Vagina (tissue), 2 donors: ENCODE data around the gene MYH14. TPM values are rescaled to one million over a fixed set of nuclear protein-coding genes. Genes with fewer than 3 reads are reported as not detected.

ENCODE experiments used
- DNase-seq, 2 donors: peaks; one replicate each; pipeline ENCODE4 v3.0.0-alpha.2; 2017; ENCODE audit errors: extremely low spot score in 2 of 2
- H3K27ac ChIP-seq: fragments of 200-600 bp; sonication (generic); one replicate; pipeline ENCODE4 v1.5.1; 2019
- H3K27me3 ChIP-seq: fragments of 200-600 bp; sonication (generic); one replicate; pipeline ENCODE4 v1.5.1; 2019
- H3K36me3 ChIP-seq, 2 donors: fragments of 200-600 bp; sonication (generic); one replicate each; pipeline ENCODE4 v1.5.1; 2017 to 2019
- H3K4me1 ChIP-seq: fragments of 200-600 bp; sonication (generic); one replicate; pipeline ENCODE4 v1.5.1; 2019
- H3K4me3 ChIP-seq, 2 donors: fragments of 200-600 bp; sonication (generic); 1 replicate in 1 of 2; 2 replicates in 1 of 2; pipeline ENCODE4 v1.5.1; 2016 to 2019
- H3K9me3 ChIP-seq: fragments of 200-600 bp; sonication (generic); one replicate; pipeline ENCODE4 v1.5.1; 2019
- POLR2A ChIP-seq, 2 donors: fragments of 450-650 bp; IDR thresholded peaks; one replicate each; pipeline ENCODE4 v1.6.1; 2017; ENCODE audit warnings: antibody characterized with exemption in 2 of 2, mild to moderate bottlenecking in 2 of 2, moderate library complexity in 2 of 2
- POLR2AphosphoS5 ChIP-seq, 2 donors: sonication (generic); formaldehyde crosslinking; IDR thresholded peaks; one replicate each; pipeline ENCODE4 v1.9.0; 2017; ENCODE audit warnings: antibody characterized with exemption in 2 of 2, mild to moderate bottlenecking in 2 of 2, low read depth in 1 of 2; ENCODE audit not compliant: insufficient read depth in 1 of 2
- intact Hi-C: fragments of 100-400 bp; cut with DNase I; formaldehyde crosslinking; loops from one replicate; pipeline ENCODE4 v1.15.1; 2023
- total RNA-seq: library from RNA; depleted of rRNA; stranded (reverse); fragments of >200 nt; gene quantifications from one replicate; pipeline ENCODE4 v1.2.3, GENCODE V29; 2016
- TF ChIP-seq, protein P1 (sequence below), 3 experiments: fragments of 450-650 bp in 2 of 3; fragments of 200-600 bp in 1 of 3; sonication (generic) in 1 of 3; IDR thresholded peaks; one replicate each; pipeline ENCODE4 v1.5.1; 2017 to 2019; ENCODE audit warnings: antibody characterized with exemption in 3 of 3, mild to moderate bottlenecking in 2 of 3, moderate library complexity in 2 of 3

MYH14 gene
- total RNA-seq, 1 donor from 2014 or later, result 51.6 TPM

DNA sequence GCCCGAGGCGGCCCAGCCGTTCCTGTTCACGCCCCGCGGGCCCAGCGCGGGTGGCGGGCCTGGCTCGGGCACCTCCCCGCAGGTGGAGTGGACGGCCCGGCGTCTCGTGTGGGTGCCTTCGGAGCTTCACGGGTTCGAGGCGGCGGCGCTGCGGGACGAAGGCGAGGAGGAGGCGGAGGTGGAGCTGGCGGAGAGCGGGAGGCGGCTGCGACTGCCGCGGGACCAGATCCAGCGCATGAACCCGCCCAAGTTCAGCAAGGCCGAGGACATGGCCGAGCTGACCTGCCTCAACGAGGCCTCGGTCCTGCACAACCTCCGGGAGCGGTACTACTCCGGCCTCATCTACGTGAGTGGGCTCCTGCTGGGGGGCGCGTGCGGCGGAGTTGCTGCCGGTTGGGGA lies 7.0 kb downstream of the MYH14 start:
- no peaks in the 10 kb centered on the region for H3K27me3 ChIP-seq
- intact Hi-C loops, result no loop called here

DNA sequence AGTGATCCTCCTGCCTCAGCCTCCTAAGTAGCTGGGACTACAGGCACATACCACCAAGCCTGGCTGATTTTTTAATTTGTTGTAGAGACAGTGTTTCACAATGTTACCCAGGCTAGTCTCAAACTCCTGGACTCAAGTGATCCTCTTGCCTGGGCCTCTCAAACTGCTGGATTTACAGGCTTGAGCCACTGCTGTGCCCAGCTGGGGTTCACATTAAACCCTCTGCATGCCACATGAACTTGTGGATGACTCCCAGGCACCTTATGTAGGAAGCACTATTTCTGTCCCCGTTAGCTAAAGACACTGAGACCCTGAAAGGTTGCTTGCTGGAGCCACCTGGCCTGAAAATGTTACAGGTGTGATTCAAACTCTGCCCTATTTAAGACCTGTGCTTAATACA lies 10.5 kb downstream of the MYH14 start:
- Histone ChIP-seq H3K4me1 (peaks cover 8% of the 10 kb centered on the region), H3K4me3 (no peak overlapping the region), H3K27me3 (no peaks in the 10 kb centered on the region), H3K36me3 (no peaks in the 10 kb centered on the region), H3K27ac (peak overlapping the region; percentile 79), H3K9me3 (no peaks in the 10 kb centered on the region)
- no peak for TF ChIP-seq POLR2AphosphoS5 (IDR thresholded peaks at IDR 0.05; ENCODE audit: insufficient read depth in 1 of 2, low read depth in 1 of 2)
- intact Hi-C loops, result no loop called here
- no peak for DNase-seq

More for the DNA sequence above, 7.0 kb downstream of the MYH14 start:
- Histone ChIP-seq H3K27ac (no peak overlapping the region), H3K9me3 (no peaks in the 10 kb centered on the region), H3K4me3 (no peak overlapping the region), H3K36me3 (no peaks in the 10 kb centered on the region), H3K4me1 (peaks cover 1% of the 10 kb centered on the region)
- TF ChIP-seq POLR2A (IDR thresholded peaks at IDR 0.05), result no peak
- TF ChIP-seq, protein P1, sequence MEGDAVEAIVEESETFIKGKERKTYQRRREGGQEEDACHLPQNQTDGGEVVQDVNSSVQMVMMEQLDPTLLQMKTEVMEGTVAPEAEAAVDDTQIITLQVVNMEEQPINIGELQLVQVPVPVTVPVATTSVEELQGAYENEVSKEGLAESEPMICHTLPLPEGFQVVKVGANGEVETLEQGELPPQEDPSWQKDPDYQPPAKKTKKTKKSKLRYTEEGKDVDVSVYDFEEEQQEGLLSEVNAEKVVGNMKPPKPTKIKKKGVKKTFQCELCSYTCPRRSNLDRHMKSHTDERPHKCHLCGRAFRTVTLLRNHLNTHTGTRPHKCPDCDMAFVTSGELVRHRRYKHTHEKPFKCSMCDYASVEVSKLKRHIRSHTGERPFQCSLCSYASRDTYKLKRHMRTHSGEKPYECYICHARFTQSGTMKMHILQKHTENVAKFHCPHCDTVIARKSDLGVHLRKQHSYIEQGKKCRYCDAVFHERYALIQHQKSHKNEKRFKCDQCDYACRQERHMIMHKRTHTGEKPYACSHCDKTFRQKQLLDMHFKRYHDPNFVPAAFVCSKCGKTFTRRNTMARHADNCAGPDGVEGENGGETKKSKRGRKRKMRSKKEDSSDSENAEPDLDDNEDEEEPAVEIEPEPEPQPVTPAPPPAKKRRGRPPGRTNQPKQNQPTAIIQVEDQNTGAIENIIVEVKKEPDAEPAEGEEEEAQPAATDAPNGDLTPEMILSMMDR (IDR thresholded peaks at IDR 0.05), result no peak
- no peak for TF ChIP-seq POLR2AphosphoS5 (IDR thresholded peaks at IDR 0.05; ENCODE audit: insufficient read depth in 1 of 2, low read depth in 1 of 2)
- DNase-seq, result no peak

DNA sequence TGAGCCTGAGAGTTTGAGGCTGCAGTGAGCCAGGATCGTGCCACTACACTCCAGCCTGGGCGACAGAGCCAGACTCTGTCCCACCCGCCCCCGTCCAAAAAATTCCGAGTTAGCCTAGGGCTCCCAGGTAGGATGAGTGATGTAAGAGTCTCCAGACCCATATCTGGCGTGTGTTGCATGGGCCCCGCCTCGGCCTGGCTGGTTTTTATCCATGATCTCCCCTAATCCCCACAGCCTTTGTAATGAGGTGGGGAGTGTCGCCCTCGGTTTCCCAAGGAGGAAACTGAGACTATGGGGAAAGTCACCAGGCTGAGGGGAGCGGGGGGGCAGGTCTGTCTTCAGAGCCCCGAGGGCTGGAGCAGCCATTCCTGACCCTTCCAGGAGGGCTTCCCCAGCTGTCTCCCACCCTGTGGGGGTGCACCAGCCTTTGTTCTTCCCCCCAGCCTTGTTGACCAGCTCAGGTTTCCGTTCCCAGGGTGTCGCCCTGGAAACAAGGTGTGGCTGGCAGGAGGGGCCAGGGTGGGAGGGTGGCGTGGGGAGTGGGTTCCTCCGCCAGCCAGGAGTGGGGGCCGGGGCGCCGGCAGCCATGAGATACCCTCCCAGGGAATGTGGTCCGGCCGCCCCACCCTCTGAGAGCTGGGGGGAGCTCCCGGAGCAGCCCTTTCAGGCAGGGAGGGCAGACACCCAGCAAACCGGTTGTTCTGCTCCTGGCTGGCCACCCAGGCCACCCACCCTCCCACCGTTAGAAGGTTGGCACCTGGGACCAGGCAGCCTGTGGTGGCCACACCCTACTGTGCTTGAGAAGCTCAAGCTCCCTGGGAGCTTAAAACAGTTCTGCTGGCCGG lies 11.5 kb downstream of the MYH14 start:
- no peaks in the 10 kb centered on the region for H3K27me3 ChIP-seq
- intact Hi-C loops, result no loop called here
- peaks cover 8% of the 10 kb centered on the region for H3K4me1 ChIP-seq
- H3K4me3 ChIP-seq, result no peak overlapping the region
- no peaks in the 10 kb centered on the region for H3K36me3 ChIP-seq
- TF ChIP-seq POLR2A (IDR thresholded peaks at IDR 0.05), result no peak
- TF ChIP-seq POLR2AphosphoS5 (IDR thresholded peaks at IDR 0.05; ENCODE audit: insufficient read depth in 1 of 2, low read depth in 1 of 2), result peak; percentile 18 to 48
- DNase-seq, result no peak
- no peaks in the 10 kb centered on the region for H3K9me3 ChIP-seq
- peak overlapping the region; percentile 79 for H3K27ac ChIP-seq

DNA sequence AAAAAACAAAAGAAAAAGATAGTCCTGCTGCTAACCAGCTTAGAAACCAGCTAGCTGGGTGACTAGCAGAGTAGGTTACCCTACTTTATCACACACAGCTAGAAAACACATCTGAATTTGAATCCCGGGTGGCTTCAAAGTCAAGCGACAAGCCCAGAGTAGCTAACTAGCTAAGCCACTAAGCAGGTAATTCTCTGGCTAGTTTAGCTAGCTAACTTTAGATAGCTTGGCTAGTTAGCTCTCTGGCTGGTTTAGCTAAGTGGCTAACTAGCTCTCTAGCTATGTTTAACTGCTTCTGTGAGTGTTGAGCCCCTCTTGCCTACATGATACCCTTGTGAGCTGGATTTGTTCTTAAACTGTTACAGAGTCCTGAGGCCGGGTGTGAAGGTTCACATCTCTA lies 12.4 kb downstream of the MYH14 start:
- peak overlapping the region; percentile 24 for H3K27ac ChIP-seq
- TF ChIP-seq POLR2AphosphoS5 (IDR thresholded peaks at IDR 0.05; ENCODE audit: insufficient read depth in 1 of 2, low read depth in 1 of 2) (no peak), POLR2A (IDR thresholded peaks at IDR 0.05) (no peak)
- TF ChIP-seq, protein P1 (IDR thresholded peaks at IDR 0.05), result no peak
- H3K4me1 ChIP-seq, result peaks cover 8% of the 10 kb centered on the region
- H3K4me3 ChIP-seq, result no peak overlapping the region
- DNase-seq, result no peak
- no peaks in the 10 kb centered on the region for H3K9me3 ChIP-seq
- intact Hi-C loops, result no loop called here
- no peaks in the 10 kb centered on the region for H3K36me3 ChIP-seq
- no peaks in the 10 kb centered on the region for H3K27me3 ChIP-seq

DNA sequence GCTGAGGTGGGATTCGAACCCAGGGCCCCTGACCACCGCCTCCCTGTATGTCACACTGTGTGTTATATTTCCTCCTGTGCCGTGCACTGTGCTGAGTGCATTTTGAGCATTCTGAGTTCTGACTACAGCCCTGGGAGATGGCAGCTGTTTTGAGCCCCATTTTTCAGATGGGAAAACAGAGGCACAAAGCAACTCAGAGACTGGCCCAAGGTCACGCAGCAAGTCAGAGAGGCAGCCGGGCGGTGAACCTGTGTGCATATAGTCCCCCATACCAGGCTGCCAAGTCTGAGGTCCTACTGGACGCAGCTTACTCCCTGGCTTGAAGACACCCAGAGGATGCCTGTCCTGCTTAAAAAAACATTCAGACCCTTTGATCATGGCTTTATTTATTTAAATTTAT lies 17.7 kb downstream of the MYH14 start:
- Histone ChIP-seq H3K9me3 (no peaks in the 10 kb centered on the region), H3K27ac (no peak overlapping the region), H3K27me3 (no peaks in the 10 kb centered on the region), H3K36me3 (peaks cover 0 to 5% of the 10 kb centered on the region in 2 donors), H3K4me1 (peaks cover under 1% of the 10 kb centered on the region), H3K4me3 (no peak overlapping the region)
- intact Hi-C loops, result no loop called here
- TF ChIP-seq POLR2A (IDR thresholded peaks at IDR 0.05), result no peak
- TF ChIP-seq, protein P1 (IDR thresholded peaks at IDR 0.05), result no peak
- no peak for TF ChIP-seq POLR2AphosphoS5 (IDR thresholded peaks at IDR 0.05; ENCODE audit: insufficient read depth in 1 of 2, low read depth in 1 of 2)
- no peak for DNase-seq
